PC-3 (cell line): Measurements from ENCODE around the gene HDAC4. TPM values are rescaled to one million over a fixed set of nuclear protein-coding genes. Genes with fewer than 3 reads are reported as not detected.
A peak's percentile ranks its signal among the peaks of the same experiment; 100 is the strongest.

Experiments used
- ATAC-seq: fragments of 200-7000 bp; cut with Tn5 transposase; 2 replicates; pipeline ENCODE4 v1.9.1; 2020; ENCODE audit warnings: mild to moderate bottlenecking, moderate library complexity
- BruUV-seq: library from RNA; stranded (reverse); fragments of 400-500 nt; replicated peaks from 2 replicates; lab custom pipeline; 2021; lab: Mats Ljungman, UMichigan
- CTCF ChIA-PET: fragments of 300-600 bp; sonication (Branson Sonifier 250); formaldehyde crosslinking; loops from one replicate; lab custom pipeline; 2022; ENCODE audit warnings: antibody characterized with exemption; lab: Charles Lee
- POLR2A ChIA-PET: fragments of 300-600 bp; sonication (Branson Sonifier 250); formaldehyde crosslinking; loops from one replicate; lab custom pipeline; 2022; ENCODE audit warnings: antibody characterized with exemption; ENCODE audit not compliant: unreplicated experiment; lab: Charles Lee
- DNase-seq: peaks from one replicate; pipeline ENCODE4 v3.0.0-alpha.2; 2015
- H2AFZ ChIP-seq: fragments of 300-600 bp; sonication (generic); 2 replicates; pipeline ENCODE4 v1.6.0; 2016; ENCODE audit warnings: antibody characterized with exemption, low read length
- H3F3A ChIP-seq: fragments of 300-600 bp; sonication (generic); one replicate; pipeline ENCODE4 v1.6.0; 2017; ENCODE audit warnings: antibody characterized with exemption, low read length, control low read depth, mild to moderate bottlenecking; ENCODE audit not compliant: unreplicated experiment
- H3K27ac ChIP-seq: fragments of 300-600 bp; sonication (generic); 2 replicates; pipeline ENCODE4 v1.5.1; 2016; ENCODE audit warnings: mild to moderate bottlenecking, low read length
- H3K27me3 ChIP-seq: fragments of 300-600 bp; sonication (generic); 2 replicates; pipeline ENCODE4 v1.6.1; 2016; ENCODE audit warnings: low read length, mixed read lengths
- H3K36me3 ChIP-seq: fragments of 300-600 bp; sonication (generic); 2 replicates; pipeline ENCODE4 v1.6.1; 2016; ENCODE audit warnings: low read depth, mixed run types, low read length, mixed read lengths
- H3K4me1 ChIP-seq: fragments of 300-600 bp; sonication (generic); 2 replicates; pipeline ENCODE4 v1.5.1; 2016; ENCODE audit warnings: low read length; ENCODE audit not compliant: insufficient read depth
- H3K4me2 ChIP-seq: fragments of 300-600 bp; sonication (generic); 2 replicates; pipeline ENCODE4 v1.6.0; 2016; ENCODE audit warnings: low read length
- H3K4me3 ChIP-seq: fragments of 300-600 bp; sonication (generic); 2 replicates; pipeline ENCODE4 v1.5.1; 2016; ENCODE audit warnings: mild to moderate bottlenecking, low read length, mixed read lengths
- H3K79me2 ChIP-seq: fragments of 300-600 bp; sonication (generic); 2 replicates; pipeline ENCODE4 v1.6.1; 2017; ENCODE audit warnings: low read length, mixed read lengths
- H3K9ac ChIP-seq: fragments of 300-600 bp; sonication (generic); 2 replicates; pipeline ENCODE4 v1.6.0; 2016; ENCODE audit warnings: mild to moderate bottlenecking, low read length
- H3K9me2 ChIP-seq: fragments of 300-600 bp; sonication (generic); replicated peaks from 2 replicates; pipeline ENCODE4 v1.6.1; 2016; ENCODE audit warnings: mixed run types, low read length, mixed read lengths
- H3K9me3 ChIP-seq: fragments of 300-600 bp; sonication (generic); 2 replicates; pipeline ENCODE4 v1.6.1; 2016; ENCODE audit warnings: low read length, mixed read lengths
- H4K20me1 ChIP-seq: fragments of 300-600 bp; sonication (generic); 2 replicates; pipeline ENCODE4 v1.6.1; 2016; ENCODE audit warnings: low read length, mixed read lengths
- EZH2 ChIP-seq: fragments of 300-600 bp; sonication (generic); IDR thresholded peaks from one replicate; pipeline ENCODE4 v1.6.1; 2017; ENCODE audit warnings: antibody characterized with exemption, mild to moderate bottlenecking, low read length; ENCODE audit not compliant: unreplicated experiment
- EZH2phosphoT487 ChIP-seq: fragments of 300-600 bp; sonication (generic); IDR thresholded peaks from 2 replicates; pipeline ENCODE4 v1.6.1; 2018; ENCODE audit warnings: mild to moderate bottlenecking, antibody characterized with exemption, low read length, borderline replicate concordance
- intact Hi-C: fragments of 100-400 bp; cut with micrococcal nuclease; formaldehyde crosslinking; loops from 2 replicates; pipeline ENCODE4 v1.9.0; 2023
- total RNA-seq: library from RNA; depleted of rRNA; stranded (reverse); fragments of >200 nt; gene quantifications from 2 replicates; pipeline ENCODE4 v1.2.3, GENCODE V29; 2014
- TF ChIP-seq, protein P1 (sequence below): fragments of 300-600 bp; sonication (generic); conservative IDR thresholded peaks from 2 replicates; pipeline ENCODE4 v1.5.1; 2017; ENCODE audit warnings: antibody characterized with exemption, low read depth, mild to moderate bottlenecking, low read length

The HDAC4 gene
- total RNA-seq, 1 experiment from 2014 or later: 8.5 TPM

- H3K4me1 ChIP-seq: no peaks in the 10 kb centered on the region
- no peaks in the 10 kb centered on the region for H3K27me3 ChIP-seq
- no peaks in the 10 kb centered on the region for H3F3A ChIP-seq
- no peaks in the 10 kb centered on the region for H3K9me3 ChIP-seq
- H3K27ac ChIP-seq: no peak overlapping the region
- H3K4me3 ChIP-seq: no peak overlapping the region
- intact Hi-C loops: no loop called here
- no peaks in the 10 kb centered on the region for H4K20me1 ChIP-seq
- no TSS peak for BruUV-seq
- H3K79me2 ChIP-seq: no peaks in the 10 kb centered on the region
- no peak overlapping the region for H3K9ac ChIP-seq
- ChIA-PET POLR2A (no interaction called here), CTCF (no interaction called here)
- no peak overlapping the region for H2AFZ ChIP-seq
- H3K9me2 ChIP-seq: no peaks in the 10 kb centered on the region
- TF ChIP-seq, protein P1, sequence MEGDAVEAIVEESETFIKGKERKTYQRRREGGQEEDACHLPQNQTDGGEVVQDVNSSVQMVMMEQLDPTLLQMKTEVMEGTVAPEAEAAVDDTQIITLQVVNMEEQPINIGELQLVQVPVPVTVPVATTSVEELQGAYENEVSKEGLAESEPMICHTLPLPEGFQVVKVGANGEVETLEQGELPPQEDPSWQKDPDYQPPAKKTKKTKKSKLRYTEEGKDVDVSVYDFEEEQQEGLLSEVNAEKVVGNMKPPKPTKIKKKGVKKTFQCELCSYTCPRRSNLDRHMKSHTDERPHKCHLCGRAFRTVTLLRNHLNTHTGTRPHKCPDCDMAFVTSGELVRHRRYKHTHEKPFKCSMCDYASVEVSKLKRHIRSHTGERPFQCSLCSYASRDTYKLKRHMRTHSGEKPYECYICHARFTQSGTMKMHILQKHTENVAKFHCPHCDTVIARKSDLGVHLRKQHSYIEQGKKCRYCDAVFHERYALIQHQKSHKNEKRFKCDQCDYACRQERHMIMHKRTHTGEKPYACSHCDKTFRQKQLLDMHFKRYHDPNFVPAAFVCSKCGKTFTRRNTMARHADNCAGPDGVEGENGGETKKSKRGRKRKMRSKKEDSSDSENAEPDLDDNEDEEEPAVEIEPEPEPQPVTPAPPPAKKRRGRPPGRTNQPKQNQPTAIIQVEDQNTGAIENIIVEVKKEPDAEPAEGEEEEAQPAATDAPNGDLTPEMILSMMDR: no peak
- TF ChIP-seq EZH2 (no peak), EZH2phosphoT487 (no peak)
- no peak for ATAC-seq
- H3K4me2 ChIP-seq: no peak overlapping the region
- no peaks in the 10 kb centered on the region for H3K36me3 ChIP-seq
- no peak for DNase-seq
These were observed 171.1 kb downstream of the HDAC4 start for GRCh38 chr2:239229545-239230279.

DNA sequence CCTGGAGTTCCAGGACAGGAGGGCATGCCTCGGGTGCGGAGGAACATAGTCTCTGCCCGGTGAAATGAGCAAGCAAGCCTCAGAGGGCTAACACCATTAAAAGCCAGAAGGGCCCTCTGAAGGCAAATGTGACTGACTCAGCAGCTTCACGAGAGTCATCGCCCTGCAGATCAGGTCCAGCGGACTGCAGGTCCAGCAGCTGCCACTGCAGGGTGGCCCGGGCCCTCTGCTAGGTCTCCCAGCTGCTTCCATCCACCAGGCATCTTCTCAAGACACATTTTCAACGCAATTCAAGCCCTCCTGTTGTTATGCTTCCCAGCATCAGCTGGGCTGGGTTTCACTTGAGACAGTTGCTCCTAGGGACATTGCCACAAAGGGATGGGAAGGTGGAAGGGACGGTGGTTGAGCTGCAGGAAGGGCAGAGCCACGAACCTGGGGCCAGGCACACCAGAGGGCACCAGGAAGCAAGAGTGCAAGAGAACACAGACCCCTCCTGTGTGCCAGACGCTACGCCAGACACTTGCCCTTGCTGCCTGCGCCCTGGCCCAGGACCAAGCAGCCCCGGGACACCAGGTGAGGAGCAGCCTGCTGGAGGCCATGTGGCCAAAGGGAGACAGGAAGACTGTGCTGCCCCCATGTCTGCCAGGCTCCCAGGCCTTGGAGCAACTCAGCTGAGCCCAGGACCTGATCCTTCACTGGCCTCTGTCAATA is 173.0 kb downstream of the HDAC4 start:
- TF ChIP-seq, protein P1: no peak
- TF ChIP-seq EZH2: no peak
- TF ChIP-seq EZH2phosphoT487: no peak
- no peaks in the 10 kb centered on the region for H3F3A ChIP-seq
- no peak overlapping the region for H3K27ac ChIP-seq
- no peak for DNase-seq
- intact Hi-C loops: no loop called here
- H3K36me3 ChIP-seq: no peaks in the 10 kb centered on the region
- H3K9me3 ChIP-seq: no peaks in the 10 kb centered on the region
- H2AFZ ChIP-seq: no peak overlapping the region
- ATAC-seq: peak; percentile 50
- ChIA-PET CTCF (no interaction called here), POLR2A (no interaction called here)
- H3K9ac ChIP-seq: no peak overlapping the region
- no peak overlapping the region for H3K4me2 ChIP-seq
- H3K79me2 ChIP-seq: no peaks in the 10 kb centered on the region
- H3K4me1 ChIP-seq: no peaks in the 10 kb centered on the region
- no peaks in the 10 kb centered on the region for H4K20me1 ChIP-seq
- H3K9me2 ChIP-seq: no peaks in the 10 kb centered on the region
- no peaks in the 10 kb centered on the region for H3K27me3 ChIP-seq
- no TSS peak for BruUV-seq
- H3K4me3 ChIP-seq: no peak overlapping the region
